Ectodermal cell (in vitro differentiated cells): Measurements from ENCODE around the gene CSNK2A3.
"Not testable (repeated sequence)": the region's sequence is repeated elsewhere in the genome, so short reads cannot be mapped to it uniquely, and the experiment has no call there.

ENCODE experiments used
- H3K27ac ChIP-seq: 2 replicates; pipeline ENCODE4 v1.7.0; 2013; ENCODE audit warnings: mild to moderate bottlenecking, low read depth, low read length; ENCODE audit not compliant: insufficient read depth, poor library complexity, severe bottlenecking
- H3K27me3 ChIP-seq: 2 replicates; pipeline ENCODE4 v1.7.0; 2013; ENCODE audit warnings: mild to moderate bottlenecking, low read length; ENCODE audit not compliant: insufficient read depth, control insufficient read depth, poor library complexity, severe bottlenecking
- H3K36me3 ChIP-seq: one replicate; pipeline ENCODE4 v1.7.0; 2013; ENCODE audit warnings: low read length; ENCODE audit not compliant: control insufficient read depth, insufficient read depth
- H3K4me1 ChIP-seq: one replicate; pipeline ENCODE4 v1.7.0; 2013; ENCODE audit warnings: low read length; ENCODE audit not compliant: control insufficient read depth, insufficient read depth
- H3K4me3 ChIP-seq: 2 replicates; pipeline ENCODE4 v1.7.0; 2013; ENCODE audit warnings: low read depth, low read length, control low read depth; ENCODE audit not compliant: insufficient read depth
- H3K9me3 ChIP-seq: 2 replicates; pipeline ENCODE4 v1.7.0; 2013; ENCODE audit warnings: mild to moderate bottlenecking, low read length, moderate library complexity; ENCODE audit not compliant: control insufficient read depth
- WGBS, 2 experiments: methylation state at CpG; one replicate each; pipeline ENCODE4 v1.1.7; 2013; ENCODE audit warnings: missing lambda C conversion rate in 2 of 2; 5-methylcytosine and 5-hydroxymethylcytosine counted together

Gene CSNK2A3

DNA sequence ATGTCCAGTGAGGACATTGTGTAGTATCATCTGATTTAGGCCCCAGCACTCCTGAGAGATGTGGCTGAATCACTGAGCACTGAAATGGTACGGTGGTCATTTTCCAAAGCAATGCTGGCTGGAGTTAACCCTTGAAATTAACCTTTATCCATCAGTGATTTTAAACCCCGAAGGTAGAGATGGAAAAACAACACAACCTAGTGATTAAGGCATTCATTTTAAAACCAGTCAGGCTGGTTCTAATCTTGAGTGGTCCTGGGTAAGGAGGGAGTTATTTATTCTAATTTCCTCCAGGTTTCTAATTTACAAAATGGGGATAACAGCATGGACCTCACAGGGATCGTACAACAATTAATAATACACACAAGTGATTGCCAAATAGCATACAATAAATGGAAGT, 6.6 kb upstream of the CSNK2A3 start:
- Histone ChIP-seq H3K4me3 (no peak overlapping the region), H3K36me3 (no peaks in the 10 kb centered on the region), H3K27ac (no peak overlapping the region), H3K9me3 (no peaks in the 10 kb centered on the region), H3K27me3 (no peaks in the 10 kb centered on the region), H3K4me1 (no peaks in the 10 kb centered on the region)
- 92 to 93% methylated on average over 3 of the region's 3 CpGs for WGBS, 2 experiments

DNA sequence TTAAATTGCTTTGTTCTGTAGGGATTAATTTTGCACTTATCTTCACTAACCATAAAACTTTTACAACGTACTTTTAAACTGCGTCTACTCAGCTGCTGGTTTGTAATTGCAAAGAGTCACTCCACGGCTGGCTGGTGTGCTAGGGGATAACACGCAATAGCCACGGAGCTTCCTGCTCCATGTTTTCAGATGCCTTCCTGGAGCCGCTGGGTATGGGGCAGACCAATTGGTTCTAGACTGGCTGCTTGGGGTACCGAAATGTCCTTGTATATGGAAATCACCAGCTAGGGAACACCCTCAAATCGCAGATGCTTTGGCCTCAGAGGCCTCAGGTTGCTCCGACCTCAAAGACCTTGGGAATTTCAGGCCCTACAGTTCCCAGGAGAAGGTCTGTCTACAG, 3.8 kb upstream of the CSNK2A3 start:
- H3K36me3 ChIP-seq, result no peaks in the 10 kb centered on the region
- H3K27me3 ChIP-seq, result no peaks in the 10 kb centered on the region
- no peaks in the 10 kb centered on the region for H3K4me1 ChIP-seq
- H3K9me3 ChIP-seq, result no peaks in the 10 kb centered on the region
- WGBS, 2 experiments, result 93 to 96% methylated on average over 9 of the region's 9 CpGs
- H3K27ac ChIP-seq, result no peak overlapping the region
- no peak overlapping the region for H3K4me3 ChIP-seq

DNA sequence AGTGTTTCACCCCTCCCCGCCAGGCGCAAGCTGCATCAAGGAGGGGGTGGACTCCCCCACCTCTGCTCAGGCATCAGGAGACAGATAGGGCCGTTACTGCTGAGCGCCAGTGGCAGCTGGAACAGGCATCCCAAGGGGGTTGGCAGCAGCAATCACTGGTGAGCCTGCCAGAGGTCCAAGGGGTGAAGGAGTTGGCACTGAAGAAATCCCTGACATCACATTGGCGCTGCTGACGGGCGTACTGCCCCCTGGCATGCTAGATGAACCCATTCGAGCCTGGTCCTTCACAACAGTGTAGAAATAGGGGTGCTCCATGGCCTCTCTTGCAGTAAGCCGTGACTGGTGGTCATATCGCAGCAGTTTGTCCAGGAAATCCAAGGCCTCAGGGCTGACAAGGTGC, 1.2 kb downstream of the CSNK2A3 start:
- not testable (repeated sequence) for H3K27me3 ChIP-seq, H3K4me1 ChIP-seq, H3K4me3 ChIP-seq, H3K9me3 ChIP-seq, H3K36me3 ChIP-seq, H3K27ac ChIP-seq
- WGBS, 2 experiments, result 83 to 85% methylated on average over 8 to 9 of the region's 10 CpGs

DNA sequence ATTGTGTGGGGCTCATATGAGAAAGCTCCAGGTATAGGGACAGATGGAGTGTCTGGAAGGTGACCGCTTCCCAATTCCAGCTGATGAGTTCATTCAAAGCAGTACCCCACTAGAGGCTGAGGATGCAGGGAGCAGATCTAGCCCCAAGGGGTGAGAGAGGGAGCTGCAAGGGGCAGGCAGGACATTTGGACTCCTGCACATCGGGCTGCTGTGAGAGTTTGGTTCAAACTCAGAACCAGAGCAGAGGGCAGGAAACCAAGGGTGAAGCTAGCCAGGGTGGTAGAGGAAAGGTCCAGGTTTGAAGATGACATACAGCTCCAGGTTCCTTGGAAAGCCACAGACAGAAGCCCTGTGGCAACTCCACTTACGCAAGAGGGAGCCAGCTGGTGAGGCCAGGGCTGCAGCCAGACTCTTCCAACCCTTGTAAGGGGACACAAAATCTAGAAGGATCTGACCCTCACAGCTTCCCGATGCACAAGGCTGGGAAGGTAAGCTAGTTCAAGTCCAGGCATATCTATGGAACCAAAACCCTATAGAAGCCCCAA, 1.9 kb downstream of the CSNK2A3 start:
- no peaks in the 10 kb centered on the region for H3K4me1 ChIP-seq
- H3K27me3 ChIP-seq, result no peaks in the 10 kb centered on the region
- no peaks in the 10 kb centered on the region for H3K36me3 ChIP-seq
- no peak overlapping the region for H3K27ac ChIP-seq
- H3K4me3 ChIP-seq, result no peak overlapping the region
- WGBS, 2 experiments, result 92 to 93% methylated on average over 4 of the region's 4 CpGs
- no peaks in the 10 kb centered on the region for H3K9me3 ChIP-seq

DNA sequence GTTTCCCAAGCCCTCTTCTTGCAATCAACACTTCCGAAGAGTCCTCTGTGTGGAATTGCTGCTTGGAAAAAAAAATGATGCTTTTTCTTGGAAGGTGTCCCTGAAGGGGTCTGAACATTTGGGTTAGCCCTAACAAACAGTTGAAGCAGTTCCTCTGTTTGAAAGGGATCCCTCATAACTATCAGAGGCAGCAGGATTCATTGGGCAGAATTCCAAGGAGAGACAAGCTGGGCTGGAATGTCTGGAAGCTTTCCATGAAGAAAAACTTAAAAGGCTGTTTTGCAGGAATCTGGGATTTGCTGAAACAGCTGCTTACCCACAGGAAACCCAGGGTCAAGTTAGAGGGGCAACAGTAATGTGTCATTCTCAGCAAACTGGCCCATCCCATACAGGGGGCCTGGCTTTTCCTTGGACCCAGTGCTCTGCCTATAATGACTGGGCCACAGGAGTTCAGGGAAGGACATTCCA, 3.1 kb downstream of the CSNK2A3 start:
- Histone ChIP-seq H3K9me3 (no peaks in the 10 kb centered on the region), H3K36me3 (no peaks in the 10 kb centered on the region), H3K27me3 (no peaks in the 10 kb centered on the region), H3K4me3 (no peak overlapping the region), H3K27ac (no peak overlapping the region), H3K4me1 (no peaks in the 10 kb centered on the region)
- 72 to 100% methylated on average over 1 of the region's 1 CpG for WGBS, 2 experiments

DNA sequence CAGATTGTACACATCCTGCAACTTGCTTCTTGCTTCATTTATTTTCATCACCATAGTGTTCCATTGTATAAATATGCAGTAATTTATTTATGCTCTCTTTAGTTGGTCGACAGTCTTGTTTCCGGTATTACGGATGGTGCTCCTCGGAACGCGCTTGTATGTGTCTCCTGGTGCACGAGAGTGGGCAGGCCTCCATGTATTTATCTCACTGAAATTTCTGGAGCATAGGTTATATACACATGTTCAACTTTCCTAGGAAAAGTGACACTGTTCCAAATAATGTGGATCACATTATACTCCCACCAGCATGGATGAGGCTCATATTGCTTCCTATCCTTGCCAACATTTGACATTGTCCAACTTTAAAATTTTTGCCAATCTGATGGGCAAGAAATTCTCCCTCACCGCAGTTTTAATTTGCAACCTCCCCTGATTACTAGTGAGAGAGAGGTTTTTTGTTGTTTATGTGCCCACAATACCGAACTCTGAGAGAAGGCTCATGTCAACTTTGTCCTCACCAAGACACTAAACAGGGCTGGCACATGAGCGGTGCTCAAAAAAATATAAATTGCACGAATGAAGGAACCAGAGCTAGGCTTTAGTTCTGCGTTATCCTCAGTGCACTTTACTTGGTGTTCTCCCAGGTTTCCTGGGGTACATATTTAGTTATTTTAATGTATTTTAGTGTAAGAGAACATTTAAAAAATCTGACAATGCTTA, 3.8 kb downstream of the CSNK2A3 start:
- H3K27ac ChIP-seq, result no peak overlapping the region
- WGBS, 2 experiments, result 86 to 87% methylated on average over 11 to 12 of the region's 12 CpGs
- no peaks in the 10 kb centered on the region for H3K27me3 ChIP-seq
- H3K4me3 ChIP-seq, result no peak overlapping the region
- no peaks in the 10 kb centered on the region for H3K9me3 ChIP-seq
- no peaks in the 10 kb centered on the region for H3K4me1 ChIP-seq
- no peaks in the 10 kb centered on the region for H3K36me3 ChIP-seq

DNA sequence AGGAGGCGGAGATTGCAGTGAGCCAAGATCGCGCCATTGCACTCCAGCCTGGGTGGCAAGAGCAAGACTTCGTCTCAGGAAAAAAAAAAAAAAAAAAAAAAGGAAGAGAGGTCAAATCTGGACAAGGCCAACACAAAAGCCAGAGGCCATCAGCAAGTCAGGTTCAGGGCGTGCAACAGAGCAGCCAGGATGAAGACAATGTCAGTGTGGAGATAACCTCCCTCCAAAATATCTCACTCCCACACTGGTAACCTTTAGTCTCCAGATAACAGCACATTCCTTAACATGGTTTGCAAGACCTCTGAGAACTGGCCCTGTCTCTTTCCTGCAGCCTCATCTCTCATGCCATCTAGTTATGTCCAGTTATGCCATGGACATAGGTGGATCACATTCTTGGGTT, 4.7 kb downstream of the CSNK2A3 start:
- Histone ChIP-seq H3K27ac (no peak overlapping the region), H3K9me3 (no peaks in the 10 kb centered on the region), H3K36me3 (no peaks in the 10 kb centered on the region), H3K4me1 (no peaks in the 10 kb centered on the region), H3K27me3 (no peaks in the 10 kb centered on the region), H3K4me3 (no peak overlapping the region)
- 92 to 93% methylated on average over 5 of the region's 5 CpGs for WGBS, 2 experiments

DNA sequence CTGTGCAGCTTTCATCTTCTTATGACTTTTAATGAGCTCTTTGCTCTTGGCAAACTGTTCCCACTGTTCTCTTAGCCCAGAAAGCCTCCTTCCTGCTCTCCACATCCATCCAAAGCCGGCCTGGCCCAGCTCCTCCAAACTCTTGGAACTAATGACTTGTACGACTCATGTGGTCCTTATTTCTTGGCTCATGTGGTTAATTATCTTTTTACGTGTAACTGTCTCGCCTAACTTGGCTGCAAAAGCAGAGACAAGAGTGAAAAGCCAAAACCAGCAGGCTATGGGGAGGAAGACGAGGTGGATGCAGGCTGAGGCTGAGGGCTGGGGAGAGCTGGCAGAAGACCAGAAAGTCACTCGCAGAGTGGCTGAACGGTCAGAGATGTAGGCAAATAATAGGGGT, 5.5 kb downstream of the CSNK2A3 start:
- Histone ChIP-seq H3K9me3 (no peaks in the 10 kb centered on the region), H3K36me3 (no peaks in the 10 kb centered on the region), H3K4me3 (no peak overlapping the region), H3K4me1 (no peaks in the 10 kb centered on the region), H3K27ac (no peak overlapping the region), H3K27me3 (no peaks in the 10 kb centered on the region)
- 91 to 96% methylated on average over 7 of the region's 7 CpGs for WGBS, 2 experiments

DNA sequence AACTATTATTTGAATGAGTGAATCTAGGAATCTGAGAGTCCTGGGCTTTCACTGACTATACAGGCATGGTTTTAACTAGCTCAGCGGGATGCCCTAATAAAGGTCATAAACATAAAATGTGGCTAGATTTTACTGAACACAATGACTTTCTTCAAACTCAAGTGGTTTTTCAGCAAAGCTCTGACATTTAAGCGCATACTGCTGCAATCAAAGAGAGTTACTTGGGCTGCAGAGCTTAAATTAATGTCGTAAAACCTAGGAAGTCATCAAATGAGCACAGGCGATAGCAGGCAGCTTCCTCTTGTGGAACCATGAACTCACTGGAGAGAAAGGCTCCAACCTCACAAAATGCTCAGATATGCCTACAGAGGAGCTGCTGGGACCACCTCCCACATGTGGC, 6.7 kb downstream of the CSNK2A3 start:
- Histone ChIP-seq H3K4me1 (no peaks in the 10 kb centered on the region), H3K9me3 (no peaks in the 10 kb centered on the region), H3K27ac (no peak overlapping the region), H3K4me3 (no peak overlapping the region), H3K27me3 (no peaks in the 10 kb centered on the region), H3K36me3 (no peaks in the 10 kb centered on the region)
- WGBS, 2 experiments, result 90 to 95% methylated on average over 4 of the region's 4 CpGs

DNA sequence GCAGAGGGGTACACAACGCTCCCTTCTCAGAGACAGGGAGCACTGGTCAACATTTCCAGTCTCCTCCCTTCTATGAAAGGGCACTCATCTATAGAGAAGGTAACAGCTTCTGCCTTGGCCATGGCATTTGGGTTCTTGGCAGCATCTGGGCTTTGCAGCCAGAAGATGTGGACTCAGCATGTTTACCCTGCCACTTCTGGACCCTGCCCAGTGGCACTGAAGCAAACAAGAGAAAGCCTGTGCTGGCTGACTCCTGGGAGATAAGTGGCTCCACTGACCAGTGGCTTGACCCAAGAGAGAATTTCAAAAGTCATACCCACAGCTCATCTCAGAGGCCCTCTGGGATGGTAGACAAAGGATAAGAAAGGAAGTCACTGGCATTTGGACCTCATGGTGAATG, 8.0 kb downstream of the CSNK2A3 start:
- no peaks in the 10 kb centered on the region for H3K27me3 ChIP-seq
- no peaks in the 10 kb centered on the region for H3K9me3 ChIP-seq
- H3K4me1 ChIP-seq, result no peaks in the 10 kb centered on the region
- no peak overlapping the region for H3K27ac ChIP-seq
- H3K4me3 ChIP-seq, result no peak overlapping the region
- WGBS, 2 experiments, result 92 to 96% methylated on average over 1 of the region's 1 CpG
- no peaks in the 10 kb centered on the region for H3K36me3 ChIP-seq
